ENCODE results near the gene NUP62.
"Not testable (repeated sequence)": the region's sequence is repeated elsewhere in the genome, so short reads cannot be mapped to it uniquely, and the experiment has no call there.

Gene NUP62

DNA sequence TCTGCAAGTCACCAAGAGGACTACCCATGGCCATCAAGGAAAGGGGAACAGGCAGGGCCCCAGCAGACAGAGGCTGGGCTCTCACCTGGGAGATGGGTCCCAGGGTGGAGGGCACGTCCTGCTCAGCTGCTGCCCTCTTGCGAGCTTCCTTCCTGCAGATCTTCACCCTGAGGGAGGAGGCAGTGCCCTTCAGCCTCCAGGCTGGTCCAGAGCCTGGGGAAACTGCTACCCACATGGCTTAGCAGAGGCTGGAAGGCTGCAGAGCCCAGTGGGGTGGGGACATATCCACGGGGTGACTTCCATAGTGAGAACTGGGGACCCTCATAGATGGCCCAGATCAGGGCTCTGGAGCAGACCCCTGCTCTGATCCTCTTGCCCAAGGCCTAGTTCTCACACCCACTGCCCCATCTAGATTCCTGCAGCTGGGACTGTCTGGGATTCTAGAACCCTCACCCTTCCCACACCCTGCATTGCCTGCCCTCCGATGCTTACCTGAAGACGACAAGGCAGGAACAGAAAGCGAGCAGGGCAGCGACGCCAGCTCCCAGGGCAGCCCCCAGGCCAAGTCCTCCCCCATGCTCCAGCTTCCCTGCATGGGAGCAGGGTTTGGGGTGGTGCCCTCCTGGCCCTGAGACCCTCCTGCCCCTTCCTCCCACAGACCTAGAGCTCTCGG is 22.6 kb upstream of the NUP62 start:
- no peak for DNase-seq

DNA sequence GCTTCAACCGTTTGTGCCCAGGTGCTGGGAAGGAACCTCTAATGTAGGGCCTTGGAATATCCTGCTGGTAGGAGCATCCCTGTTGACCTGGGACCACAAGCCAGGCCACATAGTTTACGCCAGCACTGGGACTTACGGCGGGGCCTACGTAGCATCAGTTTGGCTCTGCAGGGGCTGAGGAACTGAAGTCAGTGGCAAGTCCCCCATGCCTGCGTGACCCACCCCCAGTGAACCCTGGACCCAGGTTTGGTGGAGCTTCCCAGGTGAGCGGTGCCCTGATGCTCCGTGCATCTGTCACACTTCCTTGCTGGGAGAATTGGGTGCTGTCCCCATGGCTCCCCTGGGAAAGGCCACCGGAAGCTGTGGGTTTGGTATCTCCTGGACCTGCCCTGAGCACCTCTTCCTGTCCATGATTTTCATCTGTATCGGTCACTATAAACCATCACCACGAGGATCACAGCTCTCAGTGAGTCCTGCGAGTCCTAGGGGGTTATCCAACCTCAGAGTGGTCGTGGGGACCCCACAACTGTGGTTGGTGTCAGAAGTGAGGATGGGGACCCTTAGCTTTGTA is 21.7 kb upstream of the NUP62 start:
- no peak for DNase-seq

DNA sequence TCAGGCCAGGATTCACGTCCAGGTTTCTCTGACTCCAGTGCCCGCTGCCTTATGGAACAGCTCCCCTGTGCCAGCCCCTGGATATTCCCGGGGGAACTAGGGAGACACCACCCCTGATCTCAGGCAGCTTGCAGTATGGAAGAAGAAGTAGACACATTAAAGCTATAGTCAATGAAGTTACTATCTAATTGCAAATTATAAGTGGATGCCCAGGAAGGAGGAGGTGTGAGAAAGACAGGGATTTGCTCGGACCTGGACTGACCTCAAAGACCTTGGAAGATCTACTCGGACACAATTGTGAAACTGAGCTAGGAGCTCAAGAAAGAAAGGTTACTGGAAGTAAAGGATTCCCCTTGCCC is 21.3 kb upstream of the NUP62 start:
- DNase-seq = no peak

DNA sequence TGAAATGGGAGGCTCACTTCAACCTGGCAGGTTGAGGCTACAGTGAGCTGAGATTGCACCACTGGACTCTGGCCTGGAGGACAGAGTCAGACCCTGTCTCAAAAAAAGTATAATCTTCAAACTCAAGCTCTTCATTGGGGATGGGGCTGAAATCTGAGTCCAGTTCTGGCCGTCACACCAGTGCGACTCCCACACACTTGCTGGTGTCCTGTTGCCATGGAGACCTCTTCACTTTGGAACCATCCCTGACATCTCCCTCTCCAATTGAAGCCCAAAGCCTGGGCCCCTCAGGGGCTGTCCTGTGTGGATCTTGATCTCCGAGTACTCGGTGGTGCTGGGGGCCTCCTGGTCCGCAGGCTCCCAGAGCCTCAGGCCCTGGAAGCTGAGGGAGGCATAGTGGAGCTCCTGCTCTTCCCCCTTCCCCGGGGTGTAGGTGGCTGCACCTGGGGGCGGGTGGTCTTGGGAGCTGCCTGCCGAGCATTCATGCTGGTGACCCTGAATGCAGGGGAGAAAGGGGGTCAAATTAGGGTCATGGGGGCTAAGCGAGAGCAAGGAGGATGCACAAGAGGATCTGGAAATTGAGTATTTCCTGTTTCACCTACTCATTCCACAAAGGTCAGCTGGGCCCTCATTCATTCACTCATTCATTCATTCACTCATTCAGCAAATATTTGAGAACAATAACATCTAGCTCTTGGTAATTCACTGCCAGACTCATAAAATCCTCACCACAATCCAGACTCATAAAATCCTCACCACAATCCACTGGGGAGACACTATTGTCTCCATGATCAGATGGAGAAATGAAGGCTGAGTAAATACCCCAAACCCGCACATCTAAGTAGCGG is 20.7 kb upstream of the NUP62 start:
- no peak for DNase-seq

DNA sequence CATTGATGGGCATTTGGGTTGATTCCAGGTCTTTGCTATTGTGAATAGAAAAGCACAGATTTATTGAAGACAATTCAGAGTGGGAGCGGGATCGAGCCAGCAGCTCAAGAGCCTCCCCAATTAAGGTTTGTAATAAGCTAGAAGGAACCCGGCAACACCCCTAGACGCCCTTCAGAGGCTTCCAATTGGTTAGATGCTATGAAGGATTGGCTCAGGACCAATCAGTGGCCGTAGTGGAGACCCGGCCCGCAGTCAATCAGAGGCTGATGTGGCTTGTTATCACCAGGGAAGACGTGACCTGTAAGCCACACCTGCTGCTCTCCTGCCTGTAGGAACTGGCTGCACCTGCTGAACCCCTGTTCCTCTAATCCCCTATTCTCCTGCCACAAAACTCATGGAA is 17.1 kb upstream of the NUP62 start:
- no peak for DNase-seq

DNA sequence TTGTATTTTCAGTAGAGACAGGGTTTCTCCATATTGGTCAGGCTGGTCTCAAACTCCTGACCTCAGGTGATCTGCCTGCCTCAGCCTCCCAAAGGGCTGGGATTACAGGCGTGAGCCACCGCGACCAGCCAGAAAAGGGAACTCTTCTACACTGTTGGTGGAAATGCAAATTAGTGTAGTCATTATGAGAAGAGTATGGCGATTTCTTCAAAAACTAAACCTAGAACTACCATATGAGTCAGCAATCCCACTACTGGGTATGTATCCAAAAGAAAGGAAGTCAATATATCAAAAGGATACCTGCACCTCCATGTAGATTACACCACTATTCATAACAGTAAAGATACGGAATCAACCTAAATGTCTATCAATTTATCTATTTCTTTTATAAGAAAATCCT is 15.3 kb upstream of the NUP62 start:
- not testable (repeated sequence) for DNase-seq

DNA sequence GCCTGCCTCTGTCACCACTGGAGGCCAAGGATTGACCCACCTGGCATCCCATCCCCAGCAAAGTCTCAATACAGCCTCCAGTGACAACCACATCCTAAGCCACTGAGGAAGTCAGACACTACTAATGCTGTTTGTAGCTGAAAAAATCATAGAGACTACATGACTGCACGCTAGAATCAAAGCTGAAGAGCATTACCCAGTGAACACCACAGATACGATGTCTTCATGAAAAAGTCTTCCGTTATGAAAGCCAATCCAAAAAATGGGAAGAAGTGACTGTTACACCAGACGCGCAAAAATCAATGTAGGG is 11.1 kb upstream of the NUP62 start:
- DNase-seq = no peak

DNA sequence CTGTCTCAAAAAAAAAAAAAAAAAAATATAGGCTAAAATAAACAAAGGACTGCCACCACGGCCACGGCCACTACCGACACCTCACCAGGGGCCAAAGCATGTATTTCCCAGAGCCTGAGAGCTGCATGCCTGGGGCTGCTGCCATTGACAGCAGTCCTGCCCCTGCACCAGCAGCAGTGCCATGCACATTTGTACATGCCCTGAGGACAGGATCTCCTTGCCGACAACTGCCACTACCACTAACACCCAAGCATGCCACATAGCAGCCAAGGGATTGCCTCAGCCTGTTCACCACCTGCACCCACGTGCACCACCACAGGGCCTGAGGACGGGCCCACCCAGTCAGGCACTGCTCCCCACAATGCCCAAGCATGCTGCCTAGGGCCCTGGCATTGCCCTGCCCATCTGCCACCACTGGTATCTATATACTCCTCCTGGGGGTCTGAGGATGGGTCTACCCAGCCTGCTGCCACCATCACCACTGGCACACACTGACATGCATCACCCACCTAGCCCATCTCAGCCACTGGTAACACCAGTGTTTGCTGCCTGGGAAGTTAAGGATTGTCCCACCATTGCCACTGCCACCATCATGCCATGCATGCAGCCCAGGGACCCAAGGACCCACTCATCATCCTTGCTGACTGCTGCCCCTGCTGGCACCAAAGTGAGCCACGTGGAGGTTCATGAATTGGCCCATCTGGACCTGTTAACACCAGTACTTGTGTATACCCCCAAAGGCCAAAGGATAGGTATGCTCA is 10.6 kb upstream of the NUP62 start:
- DNase-seq = no peak

DNA sequence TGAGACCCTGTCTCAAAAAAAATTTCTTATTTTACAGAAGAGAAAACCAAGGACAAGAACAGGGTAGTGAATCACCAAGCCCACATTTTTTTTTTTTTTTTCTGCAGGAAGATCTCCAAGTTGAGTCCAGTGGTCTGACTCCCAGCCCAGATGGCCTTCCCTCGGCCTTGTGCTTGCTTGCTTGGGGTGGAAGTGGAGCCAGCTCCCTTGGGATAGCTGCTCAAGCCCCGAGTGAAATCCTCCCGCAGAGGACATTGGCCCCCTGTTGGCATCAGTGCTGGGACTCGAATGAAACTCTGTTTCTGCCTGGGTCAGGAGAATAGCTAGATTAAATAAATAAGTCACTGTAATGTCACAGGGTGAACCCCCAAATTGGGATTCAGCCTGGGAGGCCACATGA is 9.4 kb upstream of the NUP62 start:
- DNase-seq = no peak

DNA sequence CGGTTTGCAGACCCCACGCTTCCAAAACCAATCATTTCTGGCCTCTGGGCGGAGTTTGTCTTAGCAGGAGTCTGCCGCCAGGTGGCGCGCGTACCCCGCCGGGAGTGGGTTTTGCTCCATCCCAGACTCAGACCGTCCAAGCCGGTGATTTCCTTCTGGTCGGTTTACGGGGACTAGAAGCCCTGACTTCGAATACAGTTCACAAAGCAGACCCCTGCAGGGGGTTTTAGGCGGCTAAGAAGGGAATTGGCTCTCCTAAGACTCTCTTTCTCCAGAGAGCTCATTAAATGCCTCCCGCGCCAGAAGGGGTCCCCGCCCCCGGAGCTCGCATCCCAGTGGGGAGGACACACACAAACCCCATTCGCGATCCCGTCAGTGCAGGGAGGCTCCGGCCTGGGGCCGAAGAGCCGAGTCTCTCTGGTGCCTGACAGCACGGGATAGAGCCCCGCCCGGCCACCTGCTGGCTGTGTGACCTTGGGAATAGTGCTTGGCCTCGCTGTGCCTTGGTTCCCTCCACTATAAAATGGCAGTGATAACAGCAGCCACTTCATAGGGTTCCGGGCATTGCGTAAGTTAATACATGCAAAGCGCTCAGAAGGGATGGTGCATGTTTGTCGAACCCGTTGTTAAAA is 8.6 kb upstream of the NUP62 start:
- DNase-seq = peak; percentile 67

DNA sequence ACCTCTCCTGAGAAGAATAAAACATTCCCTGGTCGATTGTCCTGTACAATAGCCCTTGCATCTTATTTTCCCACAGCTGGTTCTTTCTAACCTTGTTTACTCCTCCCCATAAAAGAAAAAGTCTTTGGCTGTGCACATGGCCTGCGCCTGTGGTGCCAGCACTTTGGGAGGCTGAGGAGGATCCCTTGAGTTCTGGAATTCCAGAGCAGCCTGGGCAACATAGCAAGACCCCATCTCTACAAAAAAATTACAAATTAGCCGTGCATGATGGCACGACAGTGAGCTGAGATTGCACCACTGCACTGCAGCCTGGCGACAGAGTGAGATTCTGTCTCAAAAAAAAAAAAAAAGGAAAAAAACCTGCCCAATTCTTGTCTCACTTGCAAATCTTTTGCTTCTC is 7.2 kb upstream of the NUP62 start:
- DNase-seq = no peak

DNA sequence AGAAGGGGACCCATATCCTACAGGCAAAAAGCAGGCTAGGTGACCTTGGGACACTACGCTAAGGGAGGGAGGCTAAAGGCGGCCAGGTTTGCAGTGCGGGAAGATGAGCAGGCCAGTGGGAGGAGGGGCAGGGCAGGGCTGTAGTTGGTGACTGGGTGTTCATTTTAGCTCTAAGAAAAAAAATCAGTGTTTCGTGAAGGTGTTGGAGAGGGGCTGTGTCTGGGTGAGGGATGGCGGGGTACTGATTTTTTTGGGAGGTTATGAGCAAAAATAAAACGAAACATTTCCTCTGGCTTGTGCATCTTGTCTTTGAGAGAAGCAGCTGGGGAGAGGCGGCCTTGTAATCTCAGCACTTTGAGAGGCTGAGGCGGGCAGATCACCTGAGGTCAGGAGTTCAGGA is 4.3 kb upstream of the NUP62 start:
- no peak for DNase-seq

DNA sequence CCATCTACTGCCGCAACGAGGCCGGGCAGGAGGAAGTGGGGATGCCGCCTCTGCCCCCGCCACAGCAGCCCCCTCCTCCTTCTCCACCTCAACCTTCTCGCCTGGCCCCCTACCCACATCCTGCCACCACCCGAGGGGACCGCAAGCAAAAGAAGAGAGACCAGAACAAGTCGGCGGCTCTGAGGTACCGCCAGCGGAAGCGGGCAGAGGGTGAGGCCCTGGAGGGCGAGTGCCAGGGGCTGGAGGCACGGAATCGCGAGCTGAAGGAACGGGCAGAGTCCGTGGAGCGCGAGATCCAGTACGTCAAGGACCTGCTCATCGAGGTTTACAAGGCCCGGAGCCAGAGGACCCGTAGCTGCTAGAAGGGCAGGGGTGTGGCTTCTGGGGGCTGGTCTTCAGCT is 3.4 kb upstream of the NUP62 start:
- no peak for DNase-seq

DNA sequence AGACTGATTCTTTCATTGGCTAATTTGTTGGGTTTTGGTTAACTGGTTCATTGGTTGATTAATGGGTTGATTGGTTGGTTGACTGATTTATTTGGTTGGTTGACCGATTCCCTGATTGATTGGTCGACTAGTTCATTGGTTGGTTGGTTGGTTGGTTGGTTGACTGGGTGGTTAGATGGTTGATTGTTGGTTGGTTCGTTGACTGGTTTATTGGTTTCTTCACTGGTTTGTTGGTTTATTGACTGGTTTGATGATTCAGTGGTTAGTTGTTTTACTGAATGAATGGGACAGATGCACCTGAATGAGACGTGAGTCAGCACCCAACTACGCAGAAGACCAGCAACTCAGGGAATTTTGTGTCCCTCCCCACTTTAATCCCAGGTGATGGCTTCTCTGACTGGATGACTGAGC is 2.7 kb upstream of the NUP62 start:
- DNase-seq = no peak

DNA sequence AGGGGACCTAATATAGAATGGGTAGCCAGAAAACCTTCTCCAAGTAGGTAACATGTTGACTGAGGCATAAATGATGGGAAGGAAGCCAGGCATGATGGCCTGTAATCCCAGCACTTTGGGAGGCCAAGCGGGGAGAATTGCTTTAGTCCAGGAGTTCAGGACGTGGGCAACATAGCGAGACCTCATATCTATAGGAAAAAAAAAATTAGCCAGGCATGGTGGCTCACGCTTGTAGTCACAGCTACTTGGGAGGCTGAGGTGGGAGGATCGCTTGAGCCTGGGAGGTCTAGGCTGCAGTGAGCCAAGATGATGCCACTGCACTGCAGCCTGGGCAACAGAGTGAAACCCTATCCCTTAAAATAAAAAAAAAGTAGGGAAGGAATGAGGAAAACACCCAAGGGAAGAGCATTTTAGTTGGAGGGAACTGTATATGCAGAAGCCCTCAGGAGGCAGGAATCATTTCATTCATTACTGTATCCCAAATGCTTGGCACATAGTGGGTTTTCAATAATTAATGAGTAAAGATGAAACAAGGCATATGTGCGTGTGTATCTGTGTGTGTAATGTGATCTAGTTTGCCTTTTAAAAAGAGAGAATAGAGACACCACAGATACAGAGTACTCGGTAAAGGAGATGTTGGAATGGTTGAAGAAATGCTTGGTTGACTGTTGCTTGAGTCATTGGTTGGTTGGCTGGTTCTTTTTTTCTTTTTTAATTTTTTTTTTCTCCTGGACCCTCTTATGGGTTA is 2.2 kb upstream of the NUP62 start:
- no peak for DNase-seq

DNA sequence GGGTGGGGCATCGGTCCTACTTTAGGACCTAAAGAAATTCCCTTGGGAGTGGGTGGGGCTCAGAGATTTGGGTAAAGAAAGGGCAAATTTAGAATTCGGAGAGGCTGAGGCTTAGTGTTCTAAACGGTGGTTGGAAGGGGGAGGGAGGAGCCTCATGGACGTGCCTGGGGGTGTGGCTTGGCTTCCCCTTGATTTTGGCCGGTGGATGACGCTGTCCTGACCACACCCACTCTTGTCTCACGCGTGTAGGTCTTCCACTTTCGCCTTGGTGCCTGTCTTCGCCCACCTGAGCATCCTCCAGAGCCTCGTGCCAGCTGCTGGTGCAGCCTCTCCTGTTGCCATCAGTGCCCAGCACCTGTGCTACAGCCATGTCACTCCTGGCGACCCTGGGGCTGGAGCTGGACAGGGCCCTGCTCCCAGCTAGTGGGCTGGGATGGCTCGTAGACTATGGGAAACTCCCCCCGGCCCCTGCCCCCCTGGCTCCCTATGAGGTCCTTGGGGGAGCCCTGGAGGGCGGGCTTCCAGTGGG is 1.2 kb upstream of the NUP62 start:
- DNase-seq = peak; percentile 12

DNA sequence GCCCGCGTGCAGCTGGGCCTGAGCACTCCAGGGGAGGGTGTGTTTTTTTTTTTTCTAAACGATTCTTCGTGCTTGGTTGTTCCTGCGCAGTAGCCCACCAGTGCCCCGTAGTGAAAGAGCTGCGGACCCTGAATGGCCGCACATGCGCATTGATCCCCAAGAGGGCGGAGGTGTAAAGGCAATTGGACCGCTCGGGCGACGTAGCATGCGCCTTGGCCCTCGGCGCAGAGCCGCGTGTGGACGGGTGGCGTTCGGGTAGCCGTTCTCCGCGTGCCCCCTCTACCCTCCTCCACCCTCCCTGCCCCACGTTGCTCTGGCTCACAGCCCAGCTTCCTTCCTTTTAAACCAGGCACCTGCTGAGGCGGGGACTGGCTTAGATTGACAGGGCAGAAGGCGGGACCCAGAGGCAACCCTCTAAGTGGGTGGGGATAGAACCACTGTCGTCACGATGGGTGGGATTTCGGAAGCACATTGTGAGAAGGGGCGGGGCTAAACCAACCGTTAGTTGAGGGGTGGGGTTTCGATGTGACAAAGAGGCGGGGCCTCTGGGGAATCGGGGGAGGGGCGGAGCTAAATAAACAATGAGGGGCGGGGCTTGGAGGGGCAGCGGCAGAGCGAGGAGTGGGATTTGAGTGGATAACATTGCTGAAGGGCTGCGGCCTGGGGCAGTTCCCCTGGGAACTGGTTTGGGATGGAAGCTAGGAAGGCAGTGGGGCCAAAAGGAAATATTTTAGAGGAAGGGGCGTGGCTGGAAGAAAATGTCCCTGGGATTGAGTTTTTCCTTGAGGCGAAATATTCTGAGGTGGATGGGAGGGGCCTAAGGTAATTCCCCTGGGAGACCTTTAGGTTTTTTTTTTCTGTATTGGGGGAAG is 543 bp upstream of the NUP62 start:
- DNase-seq = peak; percentile 95

DNA sequence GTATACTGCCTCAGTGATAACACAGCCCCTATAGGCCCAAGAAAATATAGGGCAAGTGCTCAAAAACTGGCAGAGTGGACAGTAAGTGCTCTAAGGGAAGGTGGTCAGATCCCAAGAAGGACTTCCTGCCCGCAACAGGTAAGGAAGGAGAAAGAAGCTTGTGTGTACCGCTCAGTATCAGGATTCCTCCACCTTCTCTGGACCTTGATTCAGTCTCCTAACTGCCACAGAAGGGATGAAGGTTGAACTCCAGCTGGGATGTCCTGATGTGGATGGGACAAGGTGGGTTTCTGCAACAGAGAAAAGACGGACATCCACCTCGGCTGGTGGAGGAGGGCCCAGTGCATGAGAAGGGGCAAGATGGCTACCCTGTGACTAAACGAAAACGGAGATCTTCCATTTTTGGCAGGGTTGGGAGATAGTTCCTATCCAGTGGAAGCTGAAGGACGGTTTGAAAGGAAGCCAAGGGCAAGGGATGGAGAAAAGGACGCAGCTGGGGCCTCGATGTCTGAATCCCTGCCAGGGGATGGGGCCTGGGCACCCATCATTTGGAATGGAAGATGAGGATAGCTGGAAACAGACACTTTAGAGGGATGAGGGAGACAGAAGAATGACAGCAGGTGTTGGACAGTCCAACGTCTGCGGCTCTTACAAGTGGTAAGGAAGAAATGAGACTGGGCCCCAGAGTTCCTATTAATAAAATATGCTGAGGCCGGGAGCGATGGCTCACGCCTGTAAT is 1.6 kb downstream of the NUP62 start:
- no peak for DNase-seq

DNA sequence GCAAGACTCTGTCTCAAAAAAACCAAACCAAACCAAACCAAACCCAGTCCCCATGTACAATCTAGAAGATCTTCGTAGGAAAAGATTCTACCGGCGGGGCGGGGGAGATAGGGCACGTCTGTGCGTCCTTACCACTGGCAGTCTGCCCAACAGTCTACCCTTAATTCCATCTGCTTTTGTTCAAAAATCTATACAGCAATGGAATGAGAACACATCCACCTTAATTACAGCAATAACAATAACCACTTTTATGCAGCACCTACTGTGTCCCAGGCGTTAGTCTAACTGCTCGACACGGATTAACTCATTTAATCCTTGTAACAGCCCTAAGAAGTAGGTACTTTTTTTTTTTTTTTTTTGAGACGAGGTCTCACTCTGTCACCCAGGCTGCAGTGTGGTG is 2.8 kb downstream of the NUP62 start:
- no peak for DNase-seq

DNA sequence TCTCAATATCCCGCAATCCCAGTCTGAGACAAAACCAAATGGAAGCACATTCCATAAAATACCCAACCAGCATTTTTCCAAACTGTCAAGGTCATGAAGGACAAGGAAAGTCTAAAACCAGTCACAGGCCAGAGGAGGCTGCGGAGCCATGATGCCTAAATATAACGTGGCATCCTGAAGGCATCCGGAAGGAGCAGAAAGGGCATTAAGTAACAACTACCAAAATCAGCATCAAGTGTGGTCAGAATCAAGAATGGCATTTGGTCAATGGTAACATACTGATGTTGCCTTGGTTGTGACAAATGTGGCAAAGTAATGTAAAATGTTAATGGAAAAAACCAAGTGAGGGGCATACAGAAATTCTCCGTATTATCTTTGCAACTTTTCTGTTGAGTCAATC is 3.8 kb downstream of the NUP62 start:
- no peak for DNase-seq

DNA sequence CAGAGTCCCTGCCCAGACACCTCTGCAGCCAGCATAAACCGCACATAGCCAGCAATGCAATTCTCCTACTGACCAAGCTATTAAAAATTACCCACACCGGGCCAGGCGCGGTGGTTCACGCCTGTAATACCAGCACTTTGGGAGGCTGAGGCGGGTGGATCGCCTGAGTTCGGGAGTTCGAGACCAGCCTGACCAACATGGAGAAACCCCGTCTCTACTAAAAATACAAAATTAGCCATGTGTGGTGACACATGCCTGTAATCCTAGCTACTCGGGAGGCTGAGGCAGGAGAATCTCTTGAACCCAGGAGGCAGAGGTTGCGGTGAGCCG is 4.5 kb downstream of the NUP62 start:
- not testable (repeated sequence) for DNase-seq

Data from effector CD8-positive, alpha-beta T cell (primary cell).